ENCODE results near the gene BRSK1.
A peak's percentile ranks its signal among the peaks of the same experiment; 100 is the strongest.

BRSK1 gene

DNA sequence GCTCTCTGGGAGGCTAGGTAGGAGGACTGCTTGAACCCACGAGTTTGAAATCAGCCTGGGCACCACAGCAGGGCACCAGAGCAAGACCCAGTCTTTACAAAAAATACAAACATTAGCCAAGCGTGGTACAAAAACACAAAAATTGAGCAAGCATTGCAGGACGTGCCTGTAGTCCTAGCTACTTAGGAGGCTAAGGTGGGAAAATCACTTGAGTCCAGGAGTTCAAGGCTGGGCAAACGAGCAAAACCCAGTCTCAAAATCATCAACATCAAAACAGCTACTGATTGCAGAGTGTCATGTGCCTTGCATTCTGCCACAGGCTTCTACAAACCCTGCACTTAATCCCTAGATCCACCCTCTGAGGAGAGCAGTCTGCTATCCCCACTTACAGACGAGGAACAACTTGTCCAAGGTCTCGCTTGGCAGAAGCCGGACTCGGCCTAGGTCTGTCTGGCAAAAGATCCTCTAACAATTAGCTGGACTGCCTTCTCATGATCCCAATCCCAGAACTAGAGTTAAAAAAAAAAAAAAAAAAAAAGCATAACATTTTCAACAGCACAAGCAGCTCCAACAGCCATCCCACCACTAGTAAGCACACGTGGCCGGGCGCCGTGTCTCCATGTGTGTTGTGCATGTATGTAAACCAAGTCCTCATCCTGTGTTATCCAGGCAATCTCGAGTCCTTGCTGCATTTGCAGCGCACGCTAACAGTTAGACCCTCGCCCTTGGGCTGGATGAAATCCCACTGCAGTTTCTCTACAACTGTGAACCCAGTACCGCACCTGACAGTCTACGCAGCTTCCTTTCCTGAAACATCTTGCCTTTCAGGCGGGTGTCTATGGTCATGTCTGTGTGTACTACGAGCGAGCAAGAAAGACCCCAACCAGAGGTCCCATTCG, 27.0 kb upstream of the BRSK1 start:
- Histone ChIP-seq H3K9ac (ENCODE audit: low read depth, low read length) (peak overlapping the region; percentile 65), H3K36me3 (ENCODE audit: control insufficient read depth, insufficient read depth, low read length) (no peaks in the 10 kb centered on the region), H3K4me3 (ENCODE audit: low read depth, low read length) (peak overlapping the region; percentile 84), H3K27me3 (ENCODE audit: control insufficient read depth, insufficient read depth, low read length) (no peaks in the 10 kb centered on the region), H3K4me1 (ENCODE audit: control insufficient read depth, insufficient read depth, low read length) (peaks cover 6% of the 10 kb centered on the region), H3K9me3 (ENCODE audit: control insufficient read depth, insufficient read depth, low read length) (no peaks in the 10 kb centered on the region)

DNA sequence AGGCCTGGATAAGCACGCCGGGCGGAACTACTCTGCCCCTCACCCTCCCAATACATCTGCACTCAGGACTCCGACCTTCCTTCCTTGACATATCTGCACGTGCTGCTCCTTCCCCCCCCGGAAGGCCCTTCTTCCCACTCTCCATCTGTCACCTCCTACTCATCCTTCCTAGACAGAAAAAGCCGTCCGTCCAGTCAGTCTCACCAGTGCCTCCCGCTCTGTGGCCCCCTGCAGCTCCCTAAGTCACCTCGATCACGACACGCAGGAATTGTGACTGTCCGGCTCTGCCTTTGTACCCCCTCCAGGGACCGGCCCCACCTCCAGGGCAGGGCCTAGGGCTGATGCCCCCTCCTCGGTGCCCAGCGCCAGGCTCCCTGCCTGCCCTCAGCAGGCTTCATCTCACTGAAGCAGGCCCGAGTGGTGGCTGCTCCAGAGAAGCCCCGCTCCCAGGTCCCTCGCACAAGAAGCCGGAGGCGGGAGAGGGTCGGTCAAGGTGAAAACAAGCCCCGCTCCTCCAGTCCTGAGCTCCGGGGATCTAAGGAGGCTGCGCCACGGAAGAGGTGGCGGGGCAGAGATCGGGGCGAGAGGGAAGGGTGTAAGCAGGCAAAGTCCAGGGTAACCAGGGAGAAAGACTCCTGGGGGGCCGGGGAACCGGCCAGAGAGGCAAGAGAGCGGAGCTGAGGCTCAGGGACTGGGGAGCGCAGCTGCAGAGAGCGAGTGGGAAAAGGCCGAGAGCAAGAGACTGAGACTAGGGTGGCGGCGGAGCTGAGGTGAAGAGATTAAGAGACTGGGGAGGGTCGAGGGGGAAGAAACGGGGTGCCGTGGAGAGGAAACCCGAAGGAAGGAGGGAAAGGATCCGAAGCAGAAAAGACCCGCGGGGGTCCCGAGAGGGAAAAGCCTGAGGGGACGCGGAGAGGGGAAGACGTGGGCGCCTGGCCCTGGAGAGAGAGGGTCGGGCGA, 26.1 kb upstream of the BRSK1 start:
- Histone ChIP-seq H3K27me3 (ENCODE audit: control insufficient read depth, insufficient read depth, low read length) (no peaks in the 10 kb centered on the region), H3K9ac (ENCODE audit: low read depth, low read length) (peak overlapping the region; percentile 65), H3K4me1 (ENCODE audit: control insufficient read depth, insufficient read depth, low read length) (peaks cover 6% of the 10 kb centered on the region), H3K36me3 (ENCODE audit: control insufficient read depth, insufficient read depth, low read length) (no peaks in the 10 kb centered on the region), H3K4me3 (ENCODE audit: low read depth, low read length) (peak overlapping the region; percentile 84), H3K9me3 (ENCODE audit: control insufficient read depth, insufficient read depth, low read length) (no peaks in the 10 kb centered on the region)

DNA sequence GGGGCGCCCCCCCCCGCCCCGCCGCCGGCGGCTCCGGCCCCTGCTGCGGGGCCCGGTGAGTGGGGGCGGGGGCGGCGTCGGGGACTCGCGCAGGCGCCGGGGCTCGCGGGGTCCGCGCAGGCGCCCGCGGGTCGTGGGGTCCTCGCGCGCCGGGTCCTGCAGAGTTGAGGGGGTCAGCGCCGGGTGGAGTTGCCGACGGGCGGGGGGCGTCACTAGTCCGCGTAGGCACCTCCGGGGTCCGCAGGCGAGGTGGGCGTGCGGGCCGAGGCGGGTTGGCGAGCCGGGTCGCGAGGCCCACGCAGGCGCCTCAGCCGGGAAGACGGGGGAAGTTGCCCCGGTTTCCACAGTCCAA, 25.3 kb upstream of the BRSK1 start:
- Histone ChIP-seq H3K27me3 (ENCODE audit: control insufficient read depth, insufficient read depth, low read length) (no peaks in the 10 kb centered on the region), H3K9me3 (ENCODE audit: control insufficient read depth, insufficient read depth, low read length) (no peaks in the 10 kb centered on the region), H3K36me3 (ENCODE audit: control insufficient read depth, insufficient read depth, low read length) (no peaks in the 10 kb centered on the region), H3K4me1 (ENCODE audit: control insufficient read depth, insufficient read depth, low read length) (peaks cover 6% of the 10 kb centered on the region), H3K9ac (ENCODE audit: low read depth, low read length) (peak overlapping the region; percentile 79), H3K4me3 (ENCODE audit: low read depth, low read length) (peak overlapping the region; percentile 84)

DNA sequence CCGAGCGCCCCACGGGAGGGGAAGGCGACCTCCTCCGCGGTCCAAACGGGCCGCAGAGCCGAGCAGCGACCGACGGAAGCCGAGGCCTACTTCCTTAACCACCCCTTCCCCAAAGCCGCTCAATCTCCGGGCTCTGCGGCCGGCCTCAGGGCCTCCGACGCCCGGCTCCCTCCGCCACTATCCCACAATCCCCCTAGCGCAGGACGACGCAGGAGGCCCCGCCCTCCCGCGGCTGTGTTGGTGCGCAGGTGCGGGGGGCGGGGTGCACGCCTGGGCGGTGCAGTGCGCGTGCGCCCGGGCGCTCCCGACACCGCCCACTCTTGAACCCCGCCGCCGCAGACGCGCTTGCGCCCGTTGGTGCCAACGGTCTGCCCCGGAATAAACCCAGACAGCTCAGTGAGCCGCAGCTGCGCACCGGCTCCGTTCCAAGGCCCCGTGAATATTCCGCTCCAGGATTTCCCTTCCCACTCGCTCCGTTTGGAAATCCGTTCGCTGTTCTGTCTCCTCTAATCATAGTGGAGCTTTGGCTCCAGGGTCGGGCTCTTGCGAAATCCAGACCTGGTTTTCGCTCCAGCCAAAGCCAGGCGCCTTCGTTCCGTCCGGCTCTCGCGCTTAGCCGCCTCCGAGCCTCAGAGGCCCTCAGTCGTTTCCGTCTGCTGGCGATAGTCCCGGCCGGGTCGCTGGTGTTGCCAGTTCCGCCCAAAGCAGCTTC, 24.8 kb upstream of the BRSK1 start, which contains the start of gene PPP6R1:
Gene PPP6R1, minus strand, starts transcription at position 190 of the 712 bp plus-strand sequence. CDS start 11,914 bp downstream, outside the sequence.
- Histone ChIP-seq H3K4me3 (ENCODE audit: low read depth, low read length) (peak within 1 kb of the TSS; percentile 84), H3K36me3 (ENCODE audit: control insufficient read depth, insufficient read depth, low read length) (no peaks in the 10 kb centered on the region), H3K9ac (ENCODE audit: low read depth, low read length) (peak within 1 kb of the TSS; percentile 79), H3K9me3 (ENCODE audit: control insufficient read depth, insufficient read depth, low read length) (no peaks in the 10 kb centered on the region), H3K4me1 (ENCODE audit: control insufficient read depth, insufficient read depth, low read length) (peaks cover 4% of the 10 kb centered on the region), H3K27me3 (ENCODE audit: control insufficient read depth, insufficient read depth, low read length) (no peaks in the 10 kb centered on the region)

DNA sequence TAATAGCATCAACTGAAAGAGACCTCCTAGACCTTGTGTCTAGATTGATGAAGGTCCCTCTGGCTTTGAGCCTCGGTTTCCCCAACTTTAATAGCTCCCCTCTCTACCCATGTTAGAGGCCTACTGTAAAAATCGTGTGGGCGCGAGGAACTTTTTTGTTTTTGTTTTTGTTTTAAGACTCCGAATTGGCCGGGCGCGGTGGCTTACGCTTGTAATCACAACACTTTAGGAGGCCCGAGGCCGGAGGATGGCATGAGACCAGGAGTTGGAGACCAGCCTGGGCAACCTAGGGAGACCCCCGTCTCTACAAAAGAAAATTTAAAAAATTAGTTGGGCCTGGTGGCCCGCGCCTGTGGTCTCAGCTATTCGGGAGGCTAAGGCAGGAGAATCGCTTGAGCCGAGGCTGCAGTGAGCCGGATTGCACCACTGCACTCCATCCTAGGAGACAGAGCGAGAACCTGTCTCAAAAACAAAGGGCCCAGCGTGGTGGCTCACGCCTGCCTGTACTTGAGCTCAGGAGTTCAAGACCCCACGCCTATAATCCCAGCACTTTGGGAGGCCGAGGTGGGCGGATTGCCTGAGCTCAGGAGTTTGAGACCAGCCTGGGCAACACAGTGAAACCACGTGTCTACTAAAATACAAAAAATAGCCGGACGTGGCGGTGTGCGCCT, 24.1 kb upstream of the BRSK1 start:
- Histone ChIP-seq H3K4me1 (ENCODE audit: control insufficient read depth, insufficient read depth, low read length) (peaks cover 4% of the 10 kb centered on the region), H3K9me3 (ENCODE audit: control insufficient read depth, insufficient read depth, low read length) (no peaks in the 10 kb centered on the region), H3K36me3 (ENCODE audit: control insufficient read depth, insufficient read depth, low read length) (no peaks in the 10 kb centered on the region), H3K27me3 (ENCODE audit: control insufficient read depth, insufficient read depth, low read length) (no peaks in the 10 kb centered on the region), H3K4me3 (ENCODE audit: low read depth, low read length) (peak overlapping the region; percentile 81), H3K9ac (ENCODE audit: low read depth, low read length) (peak overlapping the region; percentile 74)

DNA sequence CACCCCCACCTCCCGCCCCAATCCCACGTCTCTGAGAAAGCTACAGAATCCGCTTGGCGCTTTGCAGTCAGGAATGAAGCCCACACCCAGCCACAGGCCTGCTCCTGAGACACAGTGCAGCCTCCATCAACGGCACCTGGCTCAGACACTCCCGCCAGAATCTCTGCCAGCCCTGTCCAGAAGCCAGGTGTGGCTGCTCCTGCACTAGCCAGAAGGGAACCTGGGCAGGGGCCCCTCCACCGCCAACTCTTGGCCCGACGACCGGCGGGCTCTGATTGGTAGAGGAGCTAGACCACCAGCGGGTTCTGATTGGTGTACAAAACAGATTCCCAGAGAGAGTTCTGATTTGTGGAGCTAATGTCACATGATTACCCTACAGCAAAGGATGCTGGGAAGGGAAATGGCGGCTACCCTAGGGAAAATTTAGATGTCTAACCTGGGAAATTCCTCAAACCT, 22.1 kb upstream of the BRSK1 start:
- Histone ChIP-seq H3K4me1 (ENCODE audit: control insufficient read depth, insufficient read depth, low read length) (peaks cover 4% of the 10 kb centered on the region), H3K4me3 (ENCODE audit: low read depth, low read length) (no peak overlapping the region), H3K9me3 (ENCODE audit: control insufficient read depth, insufficient read depth, low read length) (no peaks in the 10 kb centered on the region), H3K27me3 (ENCODE audit: control insufficient read depth, insufficient read depth, low read length) (no peaks in the 10 kb centered on the region), H3K9ac (ENCODE audit: low read depth, low read length) (no peak overlapping the region), H3K36me3 (ENCODE audit: control insufficient read depth, insufficient read depth, low read length) (no peaks in the 10 kb centered on the region)

DNA sequence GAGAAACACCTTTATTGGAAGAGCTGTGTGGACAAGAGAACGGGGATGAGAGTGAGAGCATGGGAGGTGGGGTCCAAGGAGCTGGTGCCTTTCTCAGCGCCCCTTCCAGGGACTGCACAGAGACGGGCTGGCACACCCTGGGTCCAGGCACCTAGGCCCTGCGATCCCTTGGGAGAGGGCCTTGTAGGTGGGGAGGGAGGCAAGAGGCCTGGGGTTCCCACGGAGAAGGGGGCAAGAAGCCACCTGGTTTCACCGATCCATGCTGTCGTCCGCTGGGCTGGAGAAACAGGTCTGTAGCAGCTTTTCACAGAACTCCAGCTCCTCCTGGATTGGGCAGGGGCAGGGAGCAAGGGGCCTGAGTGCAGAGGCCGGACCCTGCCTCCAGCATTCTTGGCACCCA, 21.4 kb upstream of the BRSK1 start:
- no peak overlapping the region for H3K9ac ChIP-seq (ENCODE audit: low read depth, low read length)

DNA sequence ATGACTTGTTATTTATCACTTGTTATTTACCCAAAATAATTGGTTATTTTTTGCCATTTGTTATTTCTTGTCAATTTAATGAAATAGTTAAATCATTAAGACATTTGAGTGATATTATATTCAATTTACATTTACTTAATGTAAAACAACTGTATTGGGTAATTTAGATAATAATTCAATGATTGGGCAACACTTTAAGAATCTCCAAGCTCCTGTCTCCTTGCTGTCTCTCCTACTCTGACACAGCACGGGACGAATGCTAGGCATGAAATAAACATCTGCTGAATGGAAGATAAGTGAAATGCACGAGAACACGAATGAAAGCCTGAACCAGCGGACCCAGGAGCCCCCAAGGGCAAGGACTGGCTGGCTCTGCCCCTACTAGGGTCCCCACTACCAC, 19.3 kb upstream of the BRSK1 start:
- Histone ChIP-seq H3K27me3 (ENCODE audit: control insufficient read depth, insufficient read depth, low read length) (no peaks in the 10 kb centered on the region), H3K9ac (ENCODE audit: low read depth, low read length) (no peak overlapping the region), H3K36me3 (ENCODE audit: control insufficient read depth, insufficient read depth, low read length) (no peaks in the 10 kb centered on the region)

More for the DNA sequence above, 21.4 kb upstream of the BRSK1 start:
- peaks cover under 1% of the 10 kb centered on the region for H3K4me1 ChIP-seq (ENCODE audit: control insufficient read depth, insufficient read depth, low read length)
- H3K9me3 ChIP-seq (ENCODE audit: control insufficient read depth, insufficient read depth, low read length), result no peaks in the 10 kb centered on the region
- H3K27me3 ChIP-seq (ENCODE audit: control insufficient read depth, insufficient read depth, low read length), result no peaks in the 10 kb centered on the region
- no peak overlapping the region for H3K4me3 ChIP-seq (ENCODE audit: low read depth, low read length)
- H3K36me3 ChIP-seq (ENCODE audit: control insufficient read depth, insufficient read depth, low read length), result no peaks in the 10 kb centered on the region

DNA sequence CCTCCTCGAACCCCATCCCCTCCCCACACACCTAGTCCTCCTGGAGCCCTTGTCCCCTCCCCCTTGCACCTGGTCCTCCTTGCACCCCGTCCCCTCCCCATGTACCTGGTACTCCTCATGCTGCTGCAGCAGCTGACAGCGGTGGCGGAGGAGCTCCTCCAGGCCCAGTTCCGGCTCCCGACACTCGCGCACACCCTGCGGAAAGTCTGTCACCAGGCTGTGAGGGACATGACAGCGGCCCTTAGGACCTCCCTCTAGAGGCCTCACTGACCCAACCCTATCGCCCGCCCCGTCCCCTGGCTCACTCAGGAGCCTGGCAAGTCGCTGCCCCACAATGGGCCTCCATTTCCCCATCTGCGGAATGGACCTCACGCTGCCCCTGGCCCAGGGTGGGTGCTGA, 18.6 kb upstream of the BRSK1 start:
- no peaks in the 10 kb centered on the region for H3K36me3 ChIP-seq (ENCODE audit: control insufficient read depth, insufficient read depth, low read length)
- H3K4me1 ChIP-seq (ENCODE audit: control insufficient read depth, insufficient read depth, low read length), result no peaks in the 10 kb centered on the region
- H3K27me3 ChIP-seq (ENCODE audit: control insufficient read depth, insufficient read depth, low read length), result no peaks in the 10 kb centered on the region
- H3K4me3 ChIP-seq (ENCODE audit: low read depth, low read length), result no peak overlapping the region
- H3K9ac ChIP-seq (ENCODE audit: low read depth, low read length), result no peak overlapping the region
- H3K9me3 ChIP-seq (ENCODE audit: control insufficient read depth, insufficient read depth, low read length), result no peaks in the 10 kb centered on the region

More for the DNA sequence above, 19.3 kb upstream of the BRSK1 start:
- H3K4me3 ChIP-seq (ENCODE audit: low read depth, low read length), result no peak overlapping the region
- H3K9me3 ChIP-seq (ENCODE audit: control insufficient read depth, insufficient read depth, low read length), result no peaks in the 10 kb centered on the region
- no peaks in the 10 kb centered on the region for H3K4me1 ChIP-seq (ENCODE audit: control insufficient read depth, insufficient read depth, low read length)

DNA sequence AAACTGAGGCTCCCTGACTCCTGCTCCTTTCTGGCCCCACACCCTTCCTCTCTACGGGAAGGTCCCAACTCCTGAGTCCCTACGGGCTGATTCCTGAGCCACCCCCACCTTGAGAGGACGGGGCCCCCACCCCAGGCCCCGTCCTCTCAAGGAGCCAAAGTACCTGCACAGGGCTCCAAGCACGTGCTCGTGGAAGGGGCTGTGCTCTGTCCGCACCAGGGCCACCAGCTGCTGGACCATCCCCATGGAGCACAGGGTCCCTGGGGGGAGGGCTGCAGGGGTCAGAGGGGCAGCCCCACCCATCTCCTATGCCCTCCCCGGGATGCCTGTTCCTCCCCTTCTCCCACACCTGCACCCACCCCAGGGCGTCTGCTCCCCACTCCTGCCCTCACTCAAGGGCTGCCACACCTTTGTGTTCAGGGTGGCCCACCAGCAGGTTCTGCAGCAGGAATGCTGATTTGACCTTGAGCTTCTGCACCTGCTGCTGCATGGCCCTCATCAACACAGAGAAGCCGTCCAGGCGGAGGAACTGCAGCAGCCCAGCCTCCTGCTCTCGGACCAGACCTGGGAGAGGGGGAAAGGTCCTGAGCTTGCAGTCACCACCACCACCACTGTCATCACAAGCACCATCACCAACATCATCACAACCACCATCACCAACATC, 17.9 kb upstream of the BRSK1 start:
- Histone ChIP-seq H3K9ac (ENCODE audit: low read depth, low read length) (no peak overlapping the region), H3K4me3 (ENCODE audit: low read depth, low read length) (no peak overlapping the region), H3K27me3 (ENCODE audit: control insufficient read depth, insufficient read depth, low read length) (no peaks in the 10 kb centered on the region), H3K9me3 (ENCODE audit: control insufficient read depth, insufficient read depth, low read length) (no peaks in the 10 kb centered on the region), H3K36me3 (ENCODE audit: control insufficient read depth, insufficient read depth, low read length) (no peaks in the 10 kb centered on the region), H3K4me1 (ENCODE audit: control insufficient read depth, insufficient read depth, low read length) (no peaks in the 10 kb centered on the region)

Data from iPS-15b (cell line).